ENCODE results near the gene KRT83.
"Not testable (repeated sequence)": the region's sequence is repeated elsewhere in the genome, so short reads cannot be mapped to it uniquely, and the experiment has no call there.

The KRT83 gene

DNA sequence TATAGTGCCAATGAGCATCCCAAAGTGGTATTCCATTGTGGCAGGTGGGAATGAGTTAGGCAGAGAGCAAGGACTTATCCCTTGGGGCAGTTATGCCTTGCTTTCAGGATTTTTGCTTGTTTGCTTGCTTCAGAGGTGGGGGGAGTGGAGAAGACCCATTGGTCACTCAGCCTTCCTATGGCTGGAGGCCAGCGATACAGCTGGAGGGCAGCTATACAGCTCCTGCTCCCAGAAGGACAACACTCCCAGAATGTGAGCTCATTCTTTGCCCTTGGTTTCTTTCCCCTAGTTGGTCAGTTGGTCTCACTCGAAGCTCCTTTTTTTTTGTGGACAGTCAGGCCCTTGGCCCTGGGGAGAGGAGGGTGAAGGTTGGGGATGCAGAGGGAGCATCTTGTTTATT, 14.5 kb downstream of the KRT83 start:
- no peak overlapping the region for H2AFZ ChIP-seq (ENCODE audit: low read depth, low read length)
- no peaks in the 10 kb centered on the region for H3K9me3 ChIP-seq (ENCODE audit: insufficient read depth, low read length)
- H3K9ac ChIP-seq (ENCODE audit: low read length): no peak overlapping the region
- no peak overlapping the region for H3K4me2 ChIP-seq (ENCODE audit: low read length)
- no peaks in the 10 kb centered on the region for H3K79me2 ChIP-seq (ENCODE audit: low read length)
- peaks cover 13% of the 10 kb centered on the region for H3K27me3 ChIP-seq (ENCODE audit: low read depth, low read length)
- no peak overlapping the region for H3K4me3 ChIP-seq (ENCODE audit: low read length)
- no peaks in the 10 kb centered on the region for H3K36me3 ChIP-seq (replicated peaks; ENCODE audit: low read depth, low read length)
- no peaks in the 10 kb centered on the region for H4K20me1 ChIP-seq (ENCODE audit: insufficient read depth, low read length)
- H3K27ac ChIP-seq (ENCODE audit: low read length): no peak overlapping the region
- no peaks in the 10 kb centered on the region for H3K4me1 ChIP-seq (ENCODE audit: low read length)
- no peak for TF ChIP-seq EZH2phosphoT487 (IDR thresholded peaks at IDR 0.05; ENCODE audit: low read depth)
- TF ChIP-seq, protein P1, sequence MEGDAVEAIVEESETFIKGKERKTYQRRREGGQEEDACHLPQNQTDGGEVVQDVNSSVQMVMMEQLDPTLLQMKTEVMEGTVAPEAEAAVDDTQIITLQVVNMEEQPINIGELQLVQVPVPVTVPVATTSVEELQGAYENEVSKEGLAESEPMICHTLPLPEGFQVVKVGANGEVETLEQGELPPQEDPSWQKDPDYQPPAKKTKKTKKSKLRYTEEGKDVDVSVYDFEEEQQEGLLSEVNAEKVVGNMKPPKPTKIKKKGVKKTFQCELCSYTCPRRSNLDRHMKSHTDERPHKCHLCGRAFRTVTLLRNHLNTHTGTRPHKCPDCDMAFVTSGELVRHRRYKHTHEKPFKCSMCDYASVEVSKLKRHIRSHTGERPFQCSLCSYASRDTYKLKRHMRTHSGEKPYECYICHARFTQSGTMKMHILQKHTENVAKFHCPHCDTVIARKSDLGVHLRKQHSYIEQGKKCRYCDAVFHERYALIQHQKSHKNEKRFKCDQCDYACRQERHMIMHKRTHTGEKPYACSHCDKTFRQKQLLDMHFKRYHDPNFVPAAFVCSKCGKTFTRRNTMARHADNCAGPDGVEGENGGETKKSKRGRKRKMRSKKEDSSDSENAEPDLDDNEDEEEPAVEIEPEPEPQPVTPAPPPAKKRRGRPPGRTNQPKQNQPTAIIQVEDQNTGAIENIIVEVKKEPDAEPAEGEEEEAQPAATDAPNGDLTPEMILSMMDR (IDR thresholded peaks at IDR 0.05; ENCODE audit: low read depth, low read length): no peak

DNA sequence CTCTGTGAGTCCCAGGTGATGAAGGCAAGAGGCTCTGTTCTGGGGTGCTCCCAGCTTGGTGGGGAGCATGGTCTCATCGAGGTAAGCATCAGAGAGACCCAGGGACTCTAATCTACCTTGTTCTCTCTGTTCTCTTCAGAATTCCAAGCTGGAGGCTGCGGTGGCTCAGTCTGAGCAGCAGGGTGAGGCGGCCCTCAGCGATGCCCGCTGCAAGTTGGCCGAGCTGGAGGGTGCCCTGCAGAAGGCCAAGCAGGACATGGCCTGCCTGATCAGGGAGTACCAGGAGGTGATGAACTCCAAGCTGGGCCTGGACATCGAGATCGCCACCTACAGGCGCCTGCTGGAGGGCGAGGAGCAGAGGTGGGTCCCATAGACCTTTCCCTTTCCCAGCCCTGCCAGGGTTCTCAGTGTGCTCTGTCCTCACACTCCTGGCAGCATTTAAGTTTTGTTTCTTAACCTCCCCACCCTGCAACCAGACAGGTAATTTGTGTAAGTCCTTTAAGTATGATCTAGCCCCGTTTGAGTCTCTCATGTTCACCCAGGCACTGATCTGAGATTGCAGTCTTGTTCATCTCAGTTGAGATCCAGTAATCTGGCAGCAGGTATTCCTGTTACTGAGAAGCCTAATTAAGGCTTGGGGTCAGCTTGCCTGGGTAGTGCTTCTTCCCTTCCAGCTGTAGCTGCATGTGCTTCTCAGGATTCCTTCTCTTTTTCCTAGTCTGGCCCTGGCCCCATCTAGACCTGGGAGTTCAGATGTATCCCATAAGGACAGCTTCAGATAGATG, 15.1 kb downstream of the KRT83 start:
- Histone ChIP-seq H3K27ac (ENCODE audit: low read length) (no peak overlapping the region), H3K27me3 (ENCODE audit: low read depth, low read length) (peaks cover 9% of the 10 kb centered on the region; the same call in 1 of the 2 replicates), H3K4me2 (ENCODE audit: low read length) (no peak overlapping the region), H3K9me3 (ENCODE audit: insufficient read depth, low read length) (no peaks in the 10 kb centered on the region), H3K79me2 (ENCODE audit: low read length) (no peaks in the 10 kb centered on the region), H2AFZ (ENCODE audit: low read depth, low read length) (no peak overlapping the region), H3K4me3 (ENCODE audit: low read length) (no peak overlapping the region), H3K4me1 (ENCODE audit: low read length) (no peaks in the 10 kb centered on the region), H3K36me3 (replicated peaks; ENCODE audit: low read depth, low read length) (no peaks in the 10 kb centered on the region), H4K20me1 (ENCODE audit: insufficient read depth, low read length) (no peaks in the 10 kb centered on the region), H3K9ac (ENCODE audit: low read length) (no peak overlapping the region)
- TF ChIP-seq, protein P1 (IDR thresholded peaks at IDR 0.05; ENCODE audit: low read depth, low read length): peak; percentile 45
- no peak for TF ChIP-seq EZH2phosphoT487 (IDR thresholded peaks at IDR 0.05; ENCODE audit: low read depth)

DNA sequence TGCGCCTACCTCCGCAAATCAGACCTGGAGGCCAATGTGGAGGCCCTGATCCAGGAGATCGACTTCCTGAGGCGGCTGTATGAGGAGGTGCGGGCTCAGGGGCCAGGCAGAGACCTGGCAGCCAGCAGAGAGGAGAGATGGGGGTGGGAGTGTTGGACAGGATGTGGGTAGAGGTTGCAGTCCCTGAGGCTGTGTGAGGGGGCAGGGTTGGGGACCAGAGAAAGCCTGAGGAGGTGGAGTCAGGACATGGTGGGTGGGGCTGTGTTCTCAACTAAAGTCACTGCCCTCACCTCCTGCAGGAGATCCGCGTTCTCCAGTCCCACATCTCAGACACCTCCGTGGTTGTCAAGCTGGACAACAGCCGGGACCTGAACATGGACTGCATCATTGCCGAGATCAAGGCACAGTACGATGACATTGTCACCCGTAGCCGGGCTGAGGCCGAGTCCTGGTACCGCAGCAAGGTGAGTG, 16.2 kb downstream of the KRT83 start:
- not testable (repeated sequence) for H3K9ac ChIP-seq (ENCODE audit: low read length); H3K9me3 ChIP-seq (ENCODE audit: insufficient read depth, low read length); H2AFZ ChIP-seq (ENCODE audit: low read depth, low read length); H3K27me3 ChIP-seq (ENCODE audit: low read depth, low read length); H3K4me3 ChIP-seq (ENCODE audit: low read length); H3K4me1 ChIP-seq (ENCODE audit: low read length); H3K36me3 ChIP-seq (replicated peaks; ENCODE audit: low read depth, low read length); H3K79me2 ChIP-seq (ENCODE audit: low read length); H4K20me1 ChIP-seq (ENCODE audit: insufficient read depth, low read length); H3K27ac ChIP-seq (ENCODE audit: low read length); H3K4me2 ChIP-seq (ENCODE audit: low read length)

DNA sequence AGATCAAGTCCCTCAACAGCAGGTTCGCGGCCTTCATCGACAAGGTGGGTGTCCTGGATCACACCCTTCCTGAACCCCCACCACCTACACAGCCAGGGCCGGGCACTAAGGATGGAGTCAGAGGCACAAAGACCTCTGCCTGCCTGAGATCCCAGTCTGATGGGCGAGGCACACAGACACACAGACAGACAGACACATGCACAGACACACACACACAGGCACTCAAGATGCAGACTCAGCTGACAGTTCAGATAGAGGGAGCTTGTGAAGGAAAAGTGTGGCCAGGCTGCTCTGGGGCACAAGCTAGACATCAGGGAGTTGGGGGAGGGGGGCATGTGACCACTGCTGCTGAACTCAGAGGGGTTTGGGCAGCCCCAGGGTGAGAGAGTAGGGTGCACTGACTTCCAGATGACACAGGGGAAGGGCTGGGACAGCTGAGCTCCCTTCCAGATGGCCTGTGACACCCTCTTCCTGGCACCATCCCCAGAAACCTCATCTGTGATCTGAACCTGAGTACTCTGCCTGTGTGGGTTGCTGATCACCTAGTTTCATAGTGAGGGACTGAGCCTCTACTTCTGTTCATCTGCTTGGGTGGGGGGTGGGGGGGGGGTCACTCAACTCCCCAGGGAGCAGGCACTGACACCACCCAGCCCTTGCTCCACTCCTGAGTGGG, 18.8 kb downstream of the KRT83 start:
- H3K4me1 ChIP-seq (ENCODE audit: low read length); H3K9ac ChIP-seq (ENCODE audit: low read length); H2AFZ ChIP-seq (ENCODE audit: low read depth, low read length); H3K9me3 ChIP-seq (ENCODE audit: insufficient read depth, low read length); H3K27ac ChIP-seq (ENCODE audit: low read length); H4K20me1 ChIP-seq (ENCODE audit: insufficient read depth, low read length); H3K4me3 ChIP-seq (ENCODE audit: low read length); H3K4me2 ChIP-seq (ENCODE audit: low read length); H3K79me2 ChIP-seq (ENCODE audit: low read length); H3K36me3 ChIP-seq (replicated peaks; ENCODE audit: low read depth, low read length): not testable (repeated sequence)
- peaks cover 28% of the 10 kb centered on the region; the same call in 1 of the 2 replicates for H3K27me3 ChIP-seq (ENCODE audit: low read depth, low read length)

DNA sequence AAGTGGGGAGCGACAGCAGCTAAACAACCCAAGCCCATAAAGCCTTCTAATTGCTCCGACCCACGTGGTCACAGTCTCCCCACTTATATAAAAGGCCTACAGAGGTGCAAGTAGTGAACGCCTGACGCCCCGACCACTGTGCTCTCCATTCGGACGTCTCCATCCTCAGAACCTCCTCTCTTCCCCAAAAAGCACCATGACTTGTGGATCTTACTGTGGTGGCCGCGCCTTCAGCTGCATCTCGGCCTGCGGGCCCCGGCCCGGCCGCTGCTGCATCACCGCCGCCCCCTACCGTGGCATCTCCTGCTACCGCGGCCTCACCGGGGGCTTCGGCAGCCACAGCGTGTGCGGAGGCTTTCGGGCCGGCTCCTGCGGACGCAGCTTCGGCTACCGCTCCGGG, 19.5 kb downstream of the KRT83 start:
- H3K27ac ChIP-seq (ENCODE audit: low read length); H4K20me1 ChIP-seq (ENCODE audit: insufficient read depth, low read length); H2AFZ ChIP-seq (ENCODE audit: low read depth, low read length); H3K9me3 ChIP-seq (ENCODE audit: insufficient read depth, low read length); H3K36me3 ChIP-seq (replicated peaks; ENCODE audit: low read depth, low read length); H3K4me1 ChIP-seq (ENCODE audit: low read length); H3K4me2 ChIP-seq (ENCODE audit: low read length); H3K79me2 ChIP-seq (ENCODE audit: low read length); H3K9ac ChIP-seq (ENCODE audit: low read length); H3K4me3 ChIP-seq (ENCODE audit: low read length): not testable (repeated sequence)
- H3K27me3 ChIP-seq (ENCODE audit: low read depth, low read length): peaks cover 32% of the 10 kb centered on the region
